ENCODE measurements around the gene BTBD8.

DNA sequence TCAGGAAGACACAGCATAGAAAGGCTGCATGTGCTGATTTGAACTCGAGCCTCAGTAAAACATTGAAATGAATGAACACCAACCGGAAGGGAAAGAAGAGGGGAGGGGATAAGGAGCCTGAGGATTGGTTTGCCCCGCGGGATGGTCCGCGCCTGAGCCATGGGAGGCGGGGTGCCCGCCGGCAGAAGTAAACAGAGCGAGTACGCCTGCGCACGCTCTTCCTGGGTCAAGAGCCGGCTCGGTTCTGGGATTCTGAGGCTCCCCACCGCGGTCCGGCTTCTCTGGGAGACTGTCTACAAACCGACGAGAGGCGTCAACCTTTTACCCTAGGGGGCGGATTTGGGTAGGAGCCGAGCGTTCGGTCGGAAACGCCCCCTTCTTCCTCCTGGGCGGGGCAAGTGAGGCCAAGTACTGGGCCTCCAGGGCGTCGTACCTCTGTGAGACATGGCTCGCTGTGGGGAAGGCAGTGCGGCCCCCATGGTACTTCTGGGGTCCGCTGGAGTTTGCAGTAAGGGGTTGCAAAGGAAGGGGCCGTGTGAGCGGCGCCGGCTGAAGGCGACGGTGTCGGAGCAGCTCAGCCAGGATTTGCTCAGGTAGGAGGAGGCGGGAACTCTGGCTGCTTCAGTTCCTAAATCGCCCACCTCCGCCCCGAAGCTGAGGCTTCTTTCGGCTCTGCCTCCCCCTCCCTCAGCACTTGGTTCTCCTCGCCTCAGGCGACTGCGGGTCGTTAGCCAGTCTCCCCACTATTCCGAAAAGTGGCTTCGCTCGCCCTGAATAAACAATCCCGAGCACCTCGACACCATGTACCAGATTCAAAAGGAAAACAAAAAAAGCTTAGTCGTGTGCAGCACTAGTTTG lies at the start of gene BTBD8:
- TF ChIP-seq, protein P1, sequence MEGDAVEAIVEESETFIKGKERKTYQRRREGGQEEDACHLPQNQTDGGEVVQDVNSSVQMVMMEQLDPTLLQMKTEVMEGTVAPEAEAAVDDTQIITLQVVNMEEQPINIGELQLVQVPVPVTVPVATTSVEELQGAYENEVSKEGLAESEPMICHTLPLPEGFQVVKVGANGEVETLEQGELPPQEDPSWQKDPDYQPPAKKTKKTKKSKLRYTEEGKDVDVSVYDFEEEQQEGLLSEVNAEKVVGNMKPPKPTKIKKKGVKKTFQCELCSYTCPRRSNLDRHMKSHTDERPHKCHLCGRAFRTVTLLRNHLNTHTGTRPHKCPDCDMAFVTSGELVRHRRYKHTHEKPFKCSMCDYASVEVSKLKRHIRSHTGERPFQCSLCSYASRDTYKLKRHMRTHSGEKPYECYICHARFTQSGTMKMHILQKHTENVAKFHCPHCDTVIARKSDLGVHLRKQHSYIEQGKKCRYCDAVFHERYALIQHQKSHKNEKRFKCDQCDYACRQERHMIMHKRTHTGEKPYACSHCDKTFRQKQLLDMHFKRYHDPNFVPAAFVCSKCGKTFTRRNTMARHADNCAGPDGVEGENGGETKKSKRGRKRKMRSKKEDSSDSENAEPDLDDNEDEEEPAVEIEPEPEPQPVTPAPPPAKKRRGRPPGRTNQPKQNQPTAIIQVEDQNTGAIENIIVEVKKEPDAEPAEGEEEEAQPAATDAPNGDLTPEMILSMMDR (IDR thresholded peaks at IDR 0.05; ENCODE audit: low read depth, low read length, poor library complexity, severe bottlenecking): no peak
- TF ChIP-seq EZH2phosphoT487 (IDR thresholded peaks at IDR 0.05; ENCODE audit: borderline replicate concordance, low read length): no peak

All from DOHH2 (cell line).